ENCODE measurements around the gene NTMT2.

NTMT2 gene

GRCh38 chr1:170200621-170201397 is 55.0 kb downstream of the NTMT2 start:
- TF ChIP-seq, protein P1, sequence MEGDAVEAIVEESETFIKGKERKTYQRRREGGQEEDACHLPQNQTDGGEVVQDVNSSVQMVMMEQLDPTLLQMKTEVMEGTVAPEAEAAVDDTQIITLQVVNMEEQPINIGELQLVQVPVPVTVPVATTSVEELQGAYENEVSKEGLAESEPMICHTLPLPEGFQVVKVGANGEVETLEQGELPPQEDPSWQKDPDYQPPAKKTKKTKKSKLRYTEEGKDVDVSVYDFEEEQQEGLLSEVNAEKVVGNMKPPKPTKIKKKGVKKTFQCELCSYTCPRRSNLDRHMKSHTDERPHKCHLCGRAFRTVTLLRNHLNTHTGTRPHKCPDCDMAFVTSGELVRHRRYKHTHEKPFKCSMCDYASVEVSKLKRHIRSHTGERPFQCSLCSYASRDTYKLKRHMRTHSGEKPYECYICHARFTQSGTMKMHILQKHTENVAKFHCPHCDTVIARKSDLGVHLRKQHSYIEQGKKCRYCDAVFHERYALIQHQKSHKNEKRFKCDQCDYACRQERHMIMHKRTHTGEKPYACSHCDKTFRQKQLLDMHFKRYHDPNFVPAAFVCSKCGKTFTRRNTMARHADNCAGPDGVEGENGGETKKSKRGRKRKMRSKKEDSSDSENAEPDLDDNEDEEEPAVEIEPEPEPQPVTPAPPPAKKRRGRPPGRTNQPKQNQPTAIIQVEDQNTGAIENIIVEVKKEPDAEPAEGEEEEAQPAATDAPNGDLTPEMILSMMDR (IDR thresholded peaks at IDR 0.05; ENCODE audit: insufficient read depth, low read length, poor library complexity, severe bottlenecking), result no peak
- Histone ChIP-seq H3K27me3 (replicated peaks; ENCODE audit: control insufficient read depth, insufficient read depth, low read length) (no peaks in the 10 kb centered on the region; the same call in 1 of the 2 replicates), H3K36me3 (ENCODE audit: control insufficient read depth, insufficient read depth, low read length) (no peaks in the 10 kb centered on the region), H3K4me3 (replicated peaks; ENCODE audit: low read depth, low read length) (no peak overlapping the region)
- DNase-seq (ENCODE audit: extremely low read depth, insufficient read length), result no peak

- no peak for DNase-seq (ENCODE audit: extremely low read depth, insufficient read length)
- TF ChIP-seq, protein P1 (IDR thresholded peaks at IDR 0.05; ENCODE audit: insufficient read depth, low read length, poor library complexity, severe bottlenecking), result no peak
- Histone ChIP-seq H3K36me3 (ENCODE audit: control insufficient read depth, insufficient read depth, low read length) (no peaks in the 10 kb centered on the region), H3K4me3 (replicated peaks; ENCODE audit: low read depth, low read length) (no peak overlapping the region), H3K27me3 (replicated peaks; ENCODE audit: control insufficient read depth, insufficient read depth, low read length) (no peaks in the 10 kb centered on the region)
Observed at GRCh38 chr1:170203693-170204092, 57.9 kb downstream of the NTMT2 start.

- no peaks in the 10 kb centered on the region for H3K36me3 ChIP-seq (ENCODE audit: control insufficient read depth, insufficient read depth, low read length)
- TF ChIP-seq, protein P1 (IDR thresholded peaks at IDR 0.05; ENCODE audit: insufficient read depth, low read length, poor library complexity, severe bottlenecking), result no peak
- no peak overlapping the region for H3K4me3 ChIP-seq (replicated peaks; ENCODE audit: low read depth, low read length)
- H3K27me3 ChIP-seq (replicated peaks; ENCODE audit: control insufficient read depth, insufficient read depth, low read length), result no peaks in the 10 kb centered on the region
- no peak for DNase-seq (ENCODE audit: extremely low read depth, insufficient read length)
Observed at GRCh38 chr1:170204121-170204520, 58.4 kb downstream of the NTMT2 start.

GRCh38 chr1:170205301-170205700 is 59.5 kb downstream of the NTMT2 start:
- Histone ChIP-seq H3K36me3 (ENCODE audit: control insufficient read depth, insufficient read depth, low read length) (no peaks in the 10 kb centered on the region), H3K4me3 (replicated peaks; ENCODE audit: low read depth, low read length) (no peak overlapping the region), H3K27me3 (replicated peaks; ENCODE audit: control insufficient read depth, insufficient read depth, low read length) (no peaks in the 10 kb centered on the region)
- TF ChIP-seq, protein P1 (IDR thresholded peaks at IDR 0.05; ENCODE audit: insufficient read depth, low read length, poor library complexity, severe bottlenecking), result no peak
- no peak for DNase-seq (ENCODE audit: extremely low read depth, insufficient read length)

DNA sequence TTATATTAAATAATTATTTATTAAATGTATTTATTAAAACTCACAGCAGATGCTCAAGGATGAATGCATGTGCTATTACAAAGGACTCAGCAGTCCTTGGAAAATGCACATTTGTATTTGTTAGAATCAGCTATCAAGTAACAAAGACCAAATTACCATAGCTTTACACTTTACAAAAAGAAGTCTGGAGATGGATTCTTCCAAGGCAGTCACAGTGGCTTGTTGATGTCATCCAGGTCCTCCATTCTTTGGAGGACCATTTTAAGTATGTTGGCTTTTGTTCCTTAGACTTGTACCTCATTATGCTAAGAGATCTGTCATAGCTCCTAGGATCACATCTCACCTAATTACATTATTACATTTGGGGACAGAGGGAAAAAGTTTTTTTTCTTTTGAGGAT is 63.4 kb downstream of the NTMT2 start:
- TF ChIP-seq, protein P1 (IDR thresholded peaks at IDR 0.05; ENCODE audit: insufficient read depth, low read length, poor library complexity, severe bottlenecking), result no peak
- Histone ChIP-seq H3K36me3 (ENCODE audit: control insufficient read depth, insufficient read depth, low read length) (no peaks in the 10 kb centered on the region), H3K27me3 (replicated peaks; ENCODE audit: control insufficient read depth, insufficient read depth, low read length) (no peaks in the 10 kb centered on the region; the same call in 1 of the 2 replicates), H3K4me3 (replicated peaks; ENCODE audit: low read depth, low read length) (no peak overlapping the region)
- DNase-seq (ENCODE audit: extremely low read depth, insufficient read length), result no peak

Data from GM06990 (cell line).